Measurements from ENCODE around the gene STXBP5L. TPM values are rescaled to one million over a fixed set of nuclear protein-coding genes. Genes with fewer than 3 reads are reported as not detected.
A peak's percentile ranks its signal among the peaks of the same experiment; 100 is the strongest.

Gene STXBP5L
- polyA plus RNA-seq, 2 of the 4 experiments (the other 2 are of a cell fraction), result 0.08 TPM; not detected in 1

- ChIA-PET POLR2A (no interaction called here), CTCF (no interaction called here)
- ATAC-seq (no peak), FAIRE-seq (no peak), DNase-seq (ENCODE audit: low read depth in 1 of 2, low spot score in 1 of 2) (no peak)
- no peaks in the 10 kb centered on the region for H3K9me3 ChIP-seq
- TF ChIP-seq CBX8 (IDR thresholded peaks at IDR 0.05), result no peak
- TF ChIP-seq ELK1 (IDR thresholded peaks at IDR 0.05; ENCODE audit: low read depth, low read length), result no peak
- TF ChIP-seq PBX3 (IDR thresholded peaks at IDR 0.05), result no peak
- no peak for TF ChIP-seq RCOR1 (IDR thresholded peaks at IDR 0.05; ENCODE audit: low read depth, low read length)
- no peak for TF ChIP-seq NFE2L2 (conservative IDR thresholded peaks at IDR 0.05; ENCODE audit: low read length)
- TF ChIP-seq MAFK (IDR thresholded peaks at IDR 0.05; ENCODE audit: partially characterized antibody), result peak; percentile 60
- no peak overlapping the region for H3K27ac ChIP-seq
- H3K4me2 ChIP-seq, result no peak overlapping the region
- H3K4me3 ChIP-seq, result no peak overlapping the region
- H3K4me1 ChIP-seq, result no peaks in the 10 kb centered on the region
These were observed 491.8 kb downstream of the STXBP5L start for GRCh38 chr3:121399820-121400219.

GRCh38 chr3:121405631-121406030 is 497.6 kb downstream of the STXBP5L start:
- CTCF ChIA-PET, result no interaction called here
- Histone ChIP-seq H3K4me2 (no peak overlapping the region), H3K27ac (no peak overlapping the region), H3K4me3 (no peak overlapping the region), H3K9me3 (no peaks in the 10 kb centered on the region), H3K4me1 (no peaks in the 10 kb centered on the region)
- DNase-seq (ENCODE audit: low read depth in 1 of 2, low spot score in 1 of 2), result no peak
- FAIRE-seq, result no peak
- TF ChIP-seq PHF8 (IDR thresholded peaks at IDR 0.05; ENCODE audit: borderline replicate concordance, low read depth) (no peak), HOXB5 (CRISPR knock-in tag; IDR thresholded peaks at IDR 0.05) (no peak), RNF2 (IDR thresholded peaks at IDR 0.05; ENCODE audit: borderline replicate concordance, low read depth) (no peak), MYC (IDR thresholded peaks at IDR 0.05; ENCODE audit: borderline replicate concordance, low read length) (no peak), FOSB (CRISPR knock-in tag; IDR thresholded peaks at IDR 0.05) (no peak), ELK1 (IDR thresholded peaks at IDR 0.05; ENCODE audit: low read depth, low read length) (no peak), PBX3 (IDR thresholded peaks at IDR 0.05) (no peak), RCOR1 (IDR thresholded peaks at IDR 0.05; ENCODE audit: low read depth, low read length) (no peak), NFE2L2 (conservative IDR thresholded peaks at IDR 0.05; ENCODE audit: low read length) (no peak)
- POLR2A ChIA-PET, result no interaction called here
- WGBS (ENCODE audit: missing lambda C conversion rate), result 28% methylated on average over 1 of the region's 1 CpG
- no peak for ATAC-seq

GRCh38 chr3:121411523-121411922 is 503.5 kb downstream of the STXBP5L start:
- no peak for FAIRE-seq
- CTCF ChIA-PET, result no interaction called here
- Histone ChIP-seq H3K9me3 (no peaks in the 10 kb centered on the region), H3K4me3 (no peak overlapping the region), H3K4me2 (no peak overlapping the region), H3K4me1 (no peaks in the 10 kb centered on the region), H3K27ac (no peak overlapping the region)
- DNase-seq (ENCODE audit: low read depth in 1 of 2, low spot score in 1 of 2), result no peak
- ATAC-seq, result no peak
- POLR2A ChIA-PET, result no interaction called here
- no peak for TF ChIP-seq BCL3 (IDR thresholded peaks at IDR 0.05)
- TF ChIP-seq ZSCAN20 (CRISPR knock-in tag; IDR thresholded peaks at IDR 0.05), result no peak
- no peak for TF ChIP-seq ZC3H11A (IDR thresholded peaks at IDR 0.05)
- TF ChIP-seq PBX3 (IDR thresholded peaks at IDR 0.05), result no peak
- no peak for TF ChIP-seq CBX8 (IDR thresholded peaks at IDR 0.05)
- no peak for TF ChIP-seq HMGXB4 (CRISPR knock-in tag; IDR thresholded peaks at IDR 0.05; ENCODE audit: borderline replicate concordance)
- TF ChIP-seq HOXB5 (CRISPR knock-in tag; IDR thresholded peaks at IDR 0.05), result no peak
- TF ChIP-seq MAX (IDR thresholded peaks at IDR 0.05), result no peak
- no peak for TF ChIP-seq ATOH8 (CRISPR knock-in tag; IDR thresholded peaks at IDR 0.05; ENCODE audit: low read depth)
- no peak for TF ChIP-seq FOSL2 (IDR thresholded peaks at IDR 0.05)
- no peak for TF ChIP-seq FOSL2 (CRISPR knock-in tag; IDR thresholded peaks at IDR 0.05)
- WGBS (ENCODE audit: missing lambda C conversion rate), result 82% methylated on average over 1 of the region's 1 CpG
